Urinary bladder (tissue), 4 donors: Measurements from ENCODE around the gene CDH13. TPM values are rescaled to one million over a fixed set of nuclear protein-coding genes. Genes with fewer than 3 reads are reported as not detected.

Source experiments
- DNase-seq: peaks from one replicate; pipeline ENCODE4 v3.0.0-alpha.2; 2015; ENCODE audit errors: extremely low spot score
- H3K27ac ChIP-seq: one replicate; pipeline ENCODE4 v1.5.1; 2013; ENCODE audit warnings: low read depth, mild to moderate bottlenecking, moderate library complexity
- H3K36me3 ChIP-seq: one replicate; pipeline ENCODE4 v1.6.1; 2013; ENCODE audit warnings: mild to moderate bottlenecking, moderate library complexity; ENCODE audit not compliant: insufficient read depth
- H3K4me1 ChIP-seq: one replicate; pipeline ENCODE4 v1.6.1; 2013; ENCODE audit warnings: mild to moderate bottlenecking, moderate library complexity; ENCODE audit not compliant: insufficient read depth
- H3K4me3 ChIP-seq: one replicate; pipeline ENCODE4 v1.5.1; 2013; ENCODE audit warnings: low read depth, low read length
- WGBS: extraction: QIAGEN DNeasy Blood & Tissue Kit; methylation state at CpG from one replicate; pipeline ENCODE4 v1.1.7; 2013; 5-methylcytosine and 5-hydroxymethylcytosine counted together
- polyA plus RNA-seq: library from polyadenylated mRNA; stranded (reverse); fragments of 200-250 nt; gene quantifications from one replicate; pipeline ENCODE4 v1.2.3, GENCODE V29; 2013
- total RNA-seq: library from RNA; depleted of rRNA; stranded (reverse); fragments of >200 nt; gene quantifications from one replicate; pipeline ENCODE4 v1.2.3, GENCODE V29; 2014
- donor health status: healthy with polysubstance abuse.
- donor health status: healthy.

CDH13 gene
- total and polyA plus RNA-seq, 2 donors, result 18.9 to 21.5 TPM

DNA sequence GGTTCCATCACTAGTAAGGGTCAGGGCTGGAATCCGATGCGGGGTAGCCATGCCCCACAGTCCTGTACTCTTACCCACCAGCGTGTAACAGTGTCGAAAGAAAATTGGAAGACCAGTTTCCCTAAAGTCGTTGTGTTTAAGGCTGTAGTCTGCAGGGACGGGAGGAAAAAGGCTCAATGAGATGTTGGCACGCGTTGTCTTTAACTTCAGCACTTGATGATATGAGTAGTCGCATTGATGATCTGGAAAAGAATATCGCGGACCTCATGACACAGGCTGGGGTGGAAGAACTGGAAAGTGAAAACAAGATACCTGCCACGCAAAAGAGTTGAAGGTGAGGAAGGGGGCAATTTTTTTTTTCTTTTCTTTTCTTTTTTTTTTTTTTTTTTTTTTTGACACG, 1182.3 kb downstream of the CDH13 start:
- Histone ChIP-seq H3K4me1 (no peaks in the 10 kb centered on the region), H3K36me3 (no peaks in the 10 kb centered on the region), H3K27ac (no peak overlapping the region), H3K4me3 (peak overlapping the region; percentile 92)
- 82% methylated on average over 13 of the region's 13 CpGs for WGBS
- no peak for DNase-seq

DNA sequence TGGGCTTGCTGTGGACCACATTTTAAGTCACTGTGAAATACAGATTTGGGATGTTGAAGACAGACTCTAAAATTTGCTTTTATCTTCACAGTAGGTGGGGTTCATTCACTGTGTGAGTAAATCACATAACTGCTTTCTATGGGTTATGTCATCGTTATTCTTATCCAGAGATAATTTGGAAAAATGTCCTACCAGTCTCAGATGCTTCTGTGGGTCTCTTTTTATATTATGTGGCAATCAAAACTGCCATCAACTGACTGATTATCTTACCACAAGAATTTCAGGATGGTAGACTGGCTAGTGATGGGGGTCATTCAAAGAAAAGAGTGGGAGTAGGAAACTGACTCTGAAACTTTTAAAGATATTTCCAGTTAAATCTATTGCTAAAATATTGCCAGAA, 1184.1 kb downstream of the CDH13 start:
- no peak for DNase-seq
- Histone ChIP-seq H3K36me3 (no peaks in the 10 kb centered on the region), H3K4me1 (no peaks in the 10 kb centered on the region), H3K4me3 (no peak overlapping the region), H3K27ac (no peak overlapping the region)
- WGBS, result 85% methylated on average over 1 of the region's 1 CpG

DNA sequence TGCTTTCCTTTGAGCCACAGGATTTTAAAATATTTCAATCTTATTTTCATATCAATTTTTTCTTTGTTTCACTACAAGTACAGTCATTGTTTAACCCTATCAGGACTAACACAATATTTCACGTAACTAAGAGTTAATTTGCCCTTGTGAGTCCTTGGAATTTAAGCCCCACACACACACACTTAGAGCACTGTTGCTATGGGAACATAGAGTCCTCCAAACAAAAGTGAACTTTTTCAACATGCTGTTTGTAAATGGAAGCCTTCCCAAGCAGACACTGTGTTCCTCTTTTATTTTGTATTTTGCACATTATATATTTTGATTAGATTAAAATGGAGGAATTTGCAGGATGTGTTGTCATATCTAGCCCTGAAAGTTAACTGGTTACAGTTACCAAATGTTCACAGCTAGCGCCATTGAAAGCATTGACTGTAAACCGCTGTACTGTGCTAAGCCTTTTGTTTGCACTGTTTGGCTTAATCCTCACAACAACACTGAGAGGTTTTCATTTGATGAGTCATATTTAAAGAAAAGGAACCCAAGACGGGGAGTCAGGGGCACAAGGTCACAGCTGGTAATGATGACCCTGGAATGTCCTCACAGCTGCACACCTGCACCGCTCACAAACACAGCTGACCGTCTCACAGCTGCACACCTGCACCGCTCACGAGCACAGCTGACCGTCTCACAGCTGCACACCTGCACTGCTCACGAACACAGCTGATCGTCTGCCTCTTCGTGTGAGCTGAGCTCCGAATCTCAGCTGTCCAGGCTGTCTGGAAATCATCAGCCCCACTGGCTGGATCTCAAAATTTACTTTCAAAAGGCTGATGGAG, 1187.3 kb downstream of the CDH13 start:
- no peaks in the 10 kb centered on the region for H3K4me1 ChIP-seq

DNA sequence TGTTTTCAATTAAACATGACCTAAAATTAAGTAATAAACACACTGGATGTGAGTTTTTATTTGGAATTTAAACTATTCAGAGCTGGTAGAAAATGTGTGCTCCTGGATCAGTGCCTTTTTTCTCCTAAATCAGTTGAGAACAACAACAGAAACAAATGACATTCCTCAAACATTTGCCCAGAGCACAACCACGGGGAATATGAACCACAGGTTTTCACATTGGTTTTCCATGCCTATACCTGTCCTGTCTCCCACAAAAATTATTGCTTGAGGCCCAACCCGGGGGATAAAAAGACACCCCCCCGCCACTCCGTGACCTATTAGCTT, 1187.9 kb downstream of the CDH13 start:
- Histone ChIP-seq H3K4me3 (no peak overlapping the region), H3K4me1 (no peaks in the 10 kb centered on the region), H3K27ac (no peak overlapping the region), H3K36me3 (no peaks in the 10 kb centered on the region)
- 53% methylated on average over 4 of the region's 4 CpGs for WGBS
- no peak for DNase-seq

More for the DNA sequence above, 1187.3 kb downstream of the CDH13 start:
- Histone ChIP-seq H3K4me3 (no peak overlapping the region), H3K36me3 (no peaks in the 10 kb centered on the region), H3K27ac (no peak overlapping the region)
- DNase-seq, result no peak
- WGBS, result 20% methylated on average over 13 of the region's 13 CpGs

DNA sequence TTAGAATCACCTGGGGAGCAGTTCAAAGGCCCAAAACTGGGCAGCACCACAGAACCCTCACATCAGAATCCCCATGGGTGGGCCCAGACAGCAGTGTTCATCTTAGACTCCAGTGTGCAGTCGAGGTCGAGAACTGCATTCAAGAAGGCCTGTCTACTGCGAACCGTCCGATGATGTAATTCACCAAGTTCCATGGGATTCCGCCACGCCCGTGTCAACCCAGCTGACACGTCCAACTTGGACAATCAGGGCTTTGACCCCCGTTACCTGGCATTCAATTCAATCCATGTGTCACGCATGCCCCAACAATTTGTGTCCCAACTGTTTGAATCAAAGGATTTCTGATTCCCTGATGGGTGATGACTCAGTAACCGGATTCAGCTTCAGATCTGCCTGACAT, 1190.3 kb downstream of the CDH13 start:
- DNase-seq, result no peak
- Histone ChIP-seq H3K4me1 (no peaks in the 10 kb centered on the region), H3K4me3 (no peak overlapping the region), H3K36me3 (no peaks in the 10 kb centered on the region), H3K27ac (no peak overlapping the region)
- WGBS, result 91% methylated on average over 12 of the region's 12 CpGs

DNA sequence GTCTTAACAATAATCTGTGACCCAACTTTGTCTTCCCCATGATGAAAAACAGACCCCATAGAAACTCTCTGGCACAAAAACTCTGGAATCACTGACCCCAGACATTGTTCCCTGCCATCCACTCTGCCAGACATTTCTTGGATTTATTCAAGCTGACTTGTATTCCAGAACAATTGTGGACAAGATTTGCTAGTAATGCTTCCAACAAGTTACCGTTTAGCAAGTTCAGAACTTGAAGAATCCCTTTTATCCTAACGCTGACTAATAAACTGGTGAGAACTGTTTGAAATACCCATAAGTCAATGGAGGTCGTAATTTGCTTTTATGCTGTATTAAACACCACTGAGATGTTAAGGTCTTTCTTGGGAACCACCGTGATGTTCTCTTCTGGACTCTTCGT, 1191.5 kb downstream of the CDH13 start:
- Histone ChIP-seq H3K36me3 (no peaks in the 10 kb centered on the region), H3K4me1 (no peaks in the 10 kb centered on the region), H3K27ac (no peak overlapping the region), H3K4me3 (no peak overlapping the region)
- DNase-seq, result no peak
- WGBS, result 53% methylated on average over 5 of the region's 5 CpGs

DNA sequence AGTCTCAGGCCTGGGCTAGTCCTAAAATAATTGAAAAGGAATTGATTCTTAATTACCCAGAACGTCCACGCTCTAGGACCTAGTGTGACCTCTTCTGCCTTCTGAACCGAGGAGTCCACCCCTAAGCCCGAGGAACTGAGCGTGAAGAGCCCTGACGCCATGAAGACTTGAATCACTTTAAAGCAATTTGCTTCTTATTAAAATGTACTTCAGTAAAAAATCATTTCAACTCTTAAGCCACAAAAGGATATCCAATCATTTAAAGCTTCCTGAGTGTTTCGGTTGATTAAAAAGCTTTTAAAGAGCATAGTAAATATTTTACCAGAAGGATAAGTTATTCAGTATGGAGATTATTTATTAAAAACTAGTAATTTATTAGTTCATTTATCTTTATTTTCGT, 1192.6 kb downstream of the CDH13 start:
- no peak overlapping the region for H3K4me3 ChIP-seq
- H3K27ac ChIP-seq, result no peak overlapping the region
- H3K4me1 ChIP-seq, result no peaks in the 10 kb centered on the region
- 72% methylated on average over 8 of the region's 8 CpGs for WGBS
- H3K36me3 ChIP-seq, result no peaks in the 10 kb centered on the region
- DNase-seq, result no peak

DNA sequence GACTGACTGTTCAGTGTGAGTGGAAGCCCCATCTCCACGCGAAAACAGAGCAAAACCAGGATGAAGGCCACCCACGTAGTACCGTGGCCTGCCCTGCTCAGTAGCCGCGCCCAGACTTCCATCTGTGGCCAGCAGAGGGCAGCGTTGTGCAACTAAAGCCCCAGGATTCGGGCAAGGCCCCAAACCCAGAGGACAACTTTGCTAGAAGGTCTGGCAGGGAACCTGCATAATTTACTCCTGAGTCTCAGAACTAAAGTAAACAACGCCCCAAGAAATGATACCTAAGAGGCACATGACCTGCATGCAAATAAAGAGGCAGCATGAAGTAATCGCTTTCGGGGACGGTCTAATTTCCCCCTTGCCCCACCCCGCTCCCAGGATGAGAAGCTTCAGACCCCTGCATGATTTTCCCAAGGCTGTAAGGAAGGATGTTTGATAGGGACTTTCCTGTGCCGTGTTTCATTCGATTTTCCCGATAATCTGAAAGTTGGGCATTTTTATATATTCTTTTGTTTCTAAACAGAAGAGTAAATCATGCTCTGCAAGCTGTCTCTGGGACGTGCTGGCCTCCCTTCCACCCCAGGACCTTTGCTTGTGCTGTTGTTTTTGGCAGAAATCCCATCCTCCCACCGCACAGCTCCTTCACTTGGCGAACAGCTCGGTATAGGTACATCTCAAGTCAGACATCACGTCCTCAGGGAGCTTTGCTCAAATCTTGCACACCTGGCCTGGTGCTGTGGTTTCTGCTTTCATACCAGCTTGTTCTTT, 1199.6 kb downstream of the CDH13 start:
- DNase-seq, result no peak
- no peaks in the 10 kb centered on the region for H3K36me3 ChIP-seq
- no peak overlapping the region for H3K4me3 ChIP-seq
- no peak overlapping the region for H3K27ac ChIP-seq
- no peaks in the 10 kb centered on the region for H3K4me1 ChIP-seq
- 40% methylated on average over 21 of the region's 21 CpGs for WGBS

DNA sequence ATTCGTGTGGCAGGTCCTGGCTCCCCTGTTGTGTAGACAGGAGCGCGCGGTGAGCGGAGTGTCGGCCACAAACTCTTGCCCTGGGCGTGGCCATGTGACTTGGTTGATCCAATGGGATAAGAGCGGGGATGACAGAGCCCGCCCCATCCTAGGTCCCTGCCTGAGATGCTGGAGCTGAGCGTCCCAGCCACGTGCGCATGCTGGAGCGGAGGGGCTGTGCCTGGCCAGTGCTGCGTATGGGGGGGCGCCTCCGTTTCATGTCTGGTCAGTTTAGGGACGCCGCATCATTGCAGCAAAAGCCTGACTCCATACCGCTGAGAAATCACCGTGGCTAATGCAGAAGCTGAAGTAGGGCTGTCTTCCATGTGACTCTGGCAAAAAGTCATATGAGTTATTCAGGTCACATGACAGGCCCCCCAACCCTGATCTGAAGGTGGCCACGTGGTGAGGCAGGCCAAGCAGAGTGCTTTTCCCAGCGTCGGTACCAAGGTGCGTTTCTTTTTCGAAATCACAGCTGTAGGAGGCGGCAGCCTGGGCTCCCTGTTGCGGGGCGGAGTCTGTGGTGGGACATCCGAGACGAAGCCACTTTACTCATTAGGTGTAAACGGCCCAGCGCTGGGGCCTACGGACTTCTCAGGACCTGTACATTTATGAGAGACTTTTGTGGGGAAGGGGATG, 1203.5 kb downstream of the CDH13 start:
- WGBS, result 85% methylated on average over 33 of the region's 33 CpGs
- Histone ChIP-seq H3K4me1 (no peaks in the 10 kb centered on the region), H3K36me3 (no peaks in the 10 kb centered on the region), H3K27ac (no peak overlapping the region), H3K4me3 (no peak overlapping the region)
- DNase-seq, result no peak

DNA sequence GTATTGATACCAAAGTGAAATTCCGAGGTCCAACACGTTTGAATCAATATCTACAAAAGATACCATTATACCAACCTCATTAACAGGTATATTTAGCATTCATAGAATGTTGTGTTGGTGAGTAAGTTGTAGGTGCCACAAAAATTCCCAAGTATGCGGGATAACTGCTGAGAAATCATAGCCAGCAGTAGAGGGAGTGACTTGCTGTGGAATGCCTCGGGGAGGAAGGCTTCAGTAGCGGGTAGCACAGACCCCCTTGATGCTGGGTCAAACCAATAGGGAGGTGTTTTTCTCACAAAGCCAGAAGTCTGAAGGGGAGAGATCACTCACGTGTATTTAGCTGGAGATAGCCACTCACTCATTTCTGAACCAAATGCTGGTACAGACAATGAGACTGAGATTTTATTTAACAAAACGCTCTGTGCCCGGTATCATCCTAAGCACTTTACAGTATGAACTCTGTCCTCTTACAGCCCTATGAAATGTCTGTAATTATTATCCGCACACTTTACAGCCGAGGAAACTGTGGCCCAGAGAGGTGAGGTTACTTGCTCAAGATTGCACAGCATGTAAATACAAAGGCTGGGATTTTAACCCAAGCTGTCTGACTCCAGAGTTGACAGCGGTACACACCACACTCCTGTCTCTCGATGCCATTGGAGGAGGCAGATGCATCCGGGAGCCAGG, 1204.1 kb downstream of the CDH13 start:
- H3K4me3 ChIP-seq, result no peak overlapping the region
- no peak for DNase-seq
- 70% methylated on average over 13 of the region's 13 CpGs for WGBS

DNA sequence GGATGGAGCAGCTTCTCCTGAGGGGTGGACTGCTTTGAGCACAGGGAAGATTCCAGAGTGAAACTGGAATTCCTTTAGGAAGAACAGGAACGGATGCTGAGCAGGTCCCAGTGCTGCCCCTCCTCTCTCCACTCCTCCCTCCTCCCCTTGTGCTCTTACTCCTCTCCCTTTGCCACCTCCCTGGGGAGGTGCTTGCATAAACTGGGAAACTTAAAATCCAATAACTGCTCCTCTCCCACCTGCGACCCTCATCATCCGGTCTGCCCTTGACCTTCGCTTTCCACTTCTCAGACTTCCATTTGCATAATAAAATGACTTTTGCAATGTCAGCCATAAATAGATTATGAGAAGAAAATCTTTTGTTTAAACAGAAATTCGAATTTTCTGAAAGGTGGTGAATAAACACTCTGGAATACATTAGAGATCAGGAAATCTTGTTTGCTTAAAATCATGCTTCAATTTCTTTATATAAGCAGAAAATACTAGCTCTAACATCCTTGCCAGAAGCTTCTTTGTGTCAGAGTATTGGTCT, 1204.8 kb downstream of the CDH13 start:
- no peak for DNase-seq
- H3K4me1 ChIP-seq, result no peaks in the 10 kb centered on the region
- H3K36me3 ChIP-seq, result no peaks in the 10 kb centered on the region
- no peak overlapping the region for H3K27ac ChIP-seq
- WGBS, result 55% methylated on average over 5 of the region's 5 CpGs
- no peak overlapping the region for H3K4me3 ChIP-seq

More for the DNA sequence above, 1204.1 kb downstream of the CDH13 start:
- H3K27ac ChIP-seq, result no peak overlapping the region
- no peaks in the 10 kb centered on the region for H3K36me3 ChIP-seq
- no peaks in the 10 kb centered on the region for H3K4me1 ChIP-seq

DNA sequence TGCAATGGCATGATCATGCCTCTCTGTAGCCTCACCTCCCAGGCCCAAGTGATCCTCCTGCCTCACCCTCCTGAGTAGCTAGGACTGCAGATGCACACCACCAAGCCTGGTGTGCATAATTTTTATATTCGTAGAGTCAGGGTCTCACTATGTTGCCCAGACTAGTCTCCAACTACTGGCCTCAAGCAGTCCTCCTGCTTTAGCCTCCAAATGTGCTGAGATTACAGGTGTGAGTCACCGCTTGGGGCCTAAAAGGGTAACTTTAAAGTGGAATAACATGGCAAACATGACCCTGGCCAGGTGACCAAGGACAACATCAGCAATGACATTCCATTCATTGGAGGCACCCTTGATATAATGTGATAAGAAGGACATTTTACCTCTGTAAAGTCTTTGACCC, 1207.2 kb downstream of the CDH13 start:
- H3K4me3 ChIP-seq, result no peak overlapping the region
- 94% methylated on average over 2 of the region's 2 CpGs for WGBS
- H3K4me1 ChIP-seq, result no peaks in the 10 kb centered on the region
- H3K27ac ChIP-seq, result no peak overlapping the region
- DNase-seq, result no peak
- H3K36me3 ChIP-seq, result no peaks in the 10 kb centered on the region
